GM11168 (cell line): ENCODE measurements around the gene SLC12A7.

Experiments used
- in situ Hi-C: fragments of 300-500 bp; cut with MboI; formaldehyde crosslinking; loops from one replicate; pipeline ENCODE4 v1.12.0; 2022; ENCODE audit warnings: low sequenced_read_pairs; ENCODE audit not compliant: unreplicated experiment

Gene SLC12A7

DNA sequence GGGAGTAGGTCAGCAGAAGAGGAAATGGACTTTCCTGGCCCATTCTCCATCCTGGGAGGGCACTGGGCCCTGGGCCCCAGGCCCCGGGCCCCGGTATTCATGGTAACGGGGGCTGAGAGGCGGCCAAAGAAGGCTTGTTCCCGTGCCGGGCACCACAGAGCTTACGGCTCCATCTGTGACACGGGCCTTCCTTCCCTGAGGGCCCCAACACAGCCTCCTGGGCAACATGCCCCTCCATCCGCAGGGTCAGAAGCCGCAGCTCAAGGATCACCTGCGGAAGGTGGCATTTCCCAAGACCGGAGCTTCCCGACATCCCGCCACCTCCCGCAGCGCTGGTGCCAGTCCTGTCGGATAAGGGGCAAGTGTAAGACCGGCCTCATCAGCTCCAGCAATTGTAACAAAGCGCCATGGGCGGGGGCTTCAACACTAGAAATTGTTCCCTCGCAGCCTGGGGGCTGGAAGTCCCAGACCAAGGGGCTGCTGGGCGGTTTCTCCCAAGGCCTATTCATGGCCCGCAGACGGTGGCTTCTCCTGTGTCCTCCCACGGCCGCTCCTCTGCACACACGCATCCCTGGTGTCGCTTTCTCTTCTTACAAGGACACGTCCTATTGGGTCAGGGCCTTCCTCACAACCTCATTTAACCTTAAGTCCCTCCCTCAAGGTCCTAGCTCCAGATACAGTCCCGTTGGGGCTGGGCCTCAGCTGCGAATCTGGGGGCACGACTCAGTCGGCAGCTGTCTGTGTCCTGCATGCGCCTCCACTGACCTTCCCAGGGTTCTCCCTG, 31.2 kb upstream of the SLC12A7 start:
- in situ Hi-C loops: loop anchor here (25.0 kb wide), 1 partner anchor 206 kb away; no protein-coding TSS in a partner anchor

DNA sequence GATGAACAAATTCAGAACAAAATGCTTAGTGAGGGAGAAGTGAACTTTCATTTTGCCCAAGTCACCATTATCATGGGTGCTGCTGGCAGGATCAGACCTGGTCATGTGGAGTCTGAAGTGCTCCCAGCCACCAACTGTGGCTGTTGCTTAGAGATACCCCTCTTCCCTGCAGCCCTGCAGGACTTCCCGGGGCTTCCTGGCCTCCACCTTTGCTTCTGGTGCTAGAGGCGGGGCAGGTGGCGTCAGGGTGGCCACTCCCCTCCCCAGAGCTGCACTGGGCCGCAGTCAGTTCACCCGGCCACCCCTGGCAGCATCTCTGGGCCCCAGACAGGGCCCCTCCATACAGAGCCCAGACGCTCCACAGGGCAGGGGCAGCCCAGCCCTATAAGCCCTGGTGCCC, 30.0 kb upstream of the SLC12A7 start:
- in situ Hi-C loops: loop anchor here (25.0 kb wide), 1 partner anchor 205 kb away; no protein-coding TSS in a partner anchor

DNA sequence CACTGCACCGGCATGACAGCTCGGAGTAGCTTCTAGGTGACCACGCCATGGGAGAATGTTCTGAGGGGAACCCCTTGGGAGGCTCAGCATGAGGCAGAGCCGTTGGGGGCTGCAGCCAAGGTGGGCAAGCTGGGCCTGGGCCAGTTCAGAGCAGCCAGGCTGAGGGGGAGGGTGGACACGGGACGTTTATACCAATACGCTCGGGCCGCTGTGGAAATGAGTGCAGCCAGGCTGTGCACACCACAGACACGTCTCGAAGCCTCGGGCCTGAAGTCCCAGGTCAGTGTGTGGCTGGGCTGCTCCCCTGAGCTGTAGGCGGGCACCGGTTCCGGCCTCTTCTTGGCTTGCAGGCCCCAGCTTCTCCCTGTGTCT, 28.9 kb upstream of the SLC12A7 start:
- in situ Hi-C loops: loop anchor here (25.0 kb wide), 1 partner anchor 204 kb away; no protein-coding TSS in a partner anchor

DNA sequence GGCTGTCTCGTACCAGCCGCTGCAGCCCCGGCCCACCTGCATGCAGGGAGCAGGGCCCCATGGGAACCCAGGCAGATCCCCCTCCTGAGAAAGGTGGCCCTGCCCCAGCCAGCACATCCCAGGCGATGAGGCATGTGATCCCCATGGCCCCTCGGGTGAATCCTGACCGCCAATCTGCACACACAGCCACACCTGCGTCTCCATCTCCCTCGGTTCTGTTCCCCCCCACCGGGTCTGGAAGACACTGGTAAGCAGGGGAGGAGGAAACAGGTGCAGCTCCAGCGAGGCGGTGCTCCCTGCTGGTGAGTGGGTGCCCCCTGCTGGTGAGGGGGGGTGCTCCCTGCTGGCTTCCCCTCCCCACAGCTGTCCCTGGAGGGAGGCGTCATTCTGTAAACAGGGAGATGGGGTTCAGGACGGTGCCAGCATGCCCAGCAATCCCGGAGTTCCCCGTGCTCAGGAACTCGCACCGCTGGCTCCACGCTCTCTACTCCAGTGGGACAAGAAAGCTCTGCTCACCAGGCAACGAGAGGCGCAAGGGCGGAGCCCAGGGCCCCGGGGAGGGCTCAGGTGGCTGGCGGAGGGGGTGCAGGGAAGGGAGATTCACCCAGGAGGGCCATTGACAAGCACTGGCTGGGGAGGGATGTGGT, 28.4 kb upstream of the SLC12A7 start:
- in situ Hi-C loops: loop anchor here (25.0 kb wide), 1 partner anchor 203 kb away; no protein-coding TSS in a partner anchor

DNA sequence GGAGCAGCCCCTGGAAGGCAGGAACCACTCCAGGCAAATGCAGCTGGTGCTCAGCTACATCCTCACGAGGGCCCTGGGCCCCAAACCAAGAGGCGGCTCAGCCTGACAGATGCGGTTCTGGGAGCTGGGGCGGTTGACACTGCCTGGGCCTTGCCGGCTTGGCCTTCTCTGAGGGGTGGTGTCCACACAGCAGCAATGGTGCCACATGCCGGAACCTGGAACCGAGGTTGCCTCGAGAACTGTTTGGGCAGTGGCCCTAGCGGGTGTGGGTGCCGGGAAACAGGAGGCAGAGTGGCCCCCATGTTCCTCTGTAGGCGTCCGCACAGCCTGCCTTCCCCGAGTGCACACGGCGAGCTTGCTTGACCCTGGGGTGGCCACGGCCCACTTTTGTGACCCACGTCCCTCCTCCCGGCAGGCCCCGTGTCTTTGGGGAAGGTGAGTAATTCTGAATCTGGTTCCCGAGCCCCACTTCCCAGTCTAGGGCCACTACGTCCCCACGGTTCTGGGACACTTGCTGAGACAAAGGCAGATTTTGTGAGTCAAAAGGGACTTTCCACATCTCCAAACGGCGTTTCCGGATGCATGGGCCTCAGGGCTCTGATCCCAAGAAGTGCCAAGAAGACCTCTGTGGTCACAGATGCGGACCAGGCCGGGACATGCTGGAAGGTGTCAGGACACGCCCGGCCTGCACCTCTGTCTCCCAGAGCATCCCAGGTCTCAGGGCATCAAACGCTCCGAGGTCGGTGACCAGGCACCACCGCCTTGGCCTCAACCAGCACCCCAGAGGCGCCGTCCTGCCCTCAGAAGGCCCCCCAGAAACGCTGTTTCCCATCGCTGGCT, 27.7 kb upstream of the SLC12A7 start:
- in situ Hi-C loops: loop anchor here (25.0 kb wide), 1 partner anchor 202 kb away; no protein-coding TSS in a partner anchor

DNA sequence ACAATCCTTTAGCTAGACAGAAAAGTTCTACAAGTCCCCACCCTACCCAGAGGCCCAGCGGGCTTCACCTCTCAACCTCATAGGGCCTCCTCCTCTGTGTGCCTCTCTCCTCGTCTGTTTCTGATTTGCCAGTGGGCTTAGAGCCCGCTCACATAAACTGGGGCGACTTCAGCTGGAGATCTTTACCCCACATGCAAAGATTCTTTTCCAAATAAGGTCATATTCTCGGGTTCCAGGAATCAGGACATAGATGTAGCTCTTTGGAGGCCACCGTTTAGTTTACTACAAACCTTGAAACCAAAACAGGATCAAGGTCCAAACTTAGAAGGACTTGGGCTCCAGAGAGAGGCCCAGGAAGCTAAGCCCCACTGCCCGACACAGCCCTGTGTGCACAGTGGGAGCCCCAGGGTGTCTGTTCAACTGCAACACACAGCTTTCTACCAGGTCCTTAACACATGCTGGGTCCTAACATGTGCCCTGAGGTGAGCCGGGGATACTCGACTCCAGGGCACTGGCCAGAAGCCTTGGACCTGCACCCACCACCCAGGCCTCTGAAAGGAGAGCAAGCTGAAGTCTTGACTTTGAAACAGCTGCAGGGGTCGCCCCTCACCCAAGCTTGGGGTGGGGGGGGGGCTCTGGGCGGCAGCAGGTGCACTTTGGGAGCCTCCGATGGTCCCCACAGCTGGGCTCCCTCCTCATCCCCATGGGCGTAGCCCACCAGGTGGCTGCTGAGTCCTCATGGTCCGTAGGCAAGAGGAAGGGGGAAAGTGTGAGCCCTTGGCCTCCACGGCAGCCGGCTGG, 26.8 kb upstream of the SLC12A7 start:
- in situ Hi-C loops: loop anchor here (25.0 kb wide), 1 partner anchor 201 kb away; no protein-coding TSS in a partner anchor

DNA sequence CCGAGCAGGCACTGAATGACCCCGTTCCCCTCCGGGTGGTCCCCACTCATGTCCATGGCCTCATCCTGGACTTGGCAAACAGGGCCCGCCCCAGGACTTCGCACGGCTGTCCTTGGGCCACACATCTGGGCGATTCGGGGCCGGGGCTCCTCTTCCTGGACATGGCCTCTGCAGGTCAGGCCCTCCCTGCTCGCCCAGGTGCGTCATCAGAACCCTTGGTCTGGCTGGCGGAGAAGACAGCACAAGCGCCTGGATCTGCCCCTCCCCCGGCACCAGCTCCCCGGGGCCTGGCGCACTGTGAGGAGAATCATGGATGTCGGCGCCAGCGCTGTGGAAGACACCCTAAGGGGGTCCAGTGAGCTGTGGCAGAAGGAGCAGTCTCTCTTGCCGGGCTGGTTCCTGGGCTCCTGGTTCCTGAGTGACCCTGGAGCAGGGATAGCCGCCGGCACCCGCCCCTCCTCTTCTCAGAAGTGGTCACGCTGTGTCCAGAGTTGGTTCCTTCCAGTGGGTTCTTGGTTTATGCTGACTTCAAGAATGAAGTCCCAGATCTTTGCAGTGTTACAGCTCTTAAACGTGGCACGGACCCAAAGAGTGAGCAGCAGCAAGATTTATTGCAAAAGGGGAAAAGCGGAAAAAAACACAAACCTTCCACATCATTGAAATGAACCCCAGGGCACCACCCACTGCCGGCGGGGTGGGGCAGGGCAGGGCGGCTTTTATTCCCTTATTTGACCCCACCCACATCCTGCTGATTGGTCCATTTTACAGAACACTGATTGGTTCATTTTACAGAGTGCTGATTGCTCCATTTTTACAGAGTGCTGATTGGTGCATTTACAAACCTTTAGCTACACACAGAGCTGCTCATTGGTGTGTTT, 25.9 kb upstream of the SLC12A7 start:
- in situ Hi-C loops: loop anchor here (25.0 kb wide), 1 partner anchor 201 kb away; no protein-coding TSS in a partner anchor

DNA sequence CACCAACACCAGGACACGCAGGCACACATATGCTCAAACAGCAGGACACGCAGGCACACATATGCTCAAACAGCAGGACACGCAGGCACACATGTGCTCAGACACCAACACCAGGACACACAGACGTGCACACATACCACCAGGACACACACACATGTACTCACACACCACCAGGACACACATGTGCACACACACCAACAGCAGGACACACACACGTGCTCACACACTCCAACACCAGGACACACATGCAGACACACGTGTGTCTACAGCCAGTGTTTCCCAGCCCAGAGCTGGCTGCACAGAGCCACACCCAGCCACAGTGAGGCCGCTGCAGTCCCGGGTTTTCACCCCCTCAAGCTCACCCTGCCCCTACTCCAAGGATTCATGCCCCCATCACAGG, 25.0 kb upstream of the SLC12A7 start:
- in situ Hi-C loops: loop anchor here (25.0 kb wide), 1 partner anchor 200 kb away; no protein-coding TSS in a partner anchor

DNA sequence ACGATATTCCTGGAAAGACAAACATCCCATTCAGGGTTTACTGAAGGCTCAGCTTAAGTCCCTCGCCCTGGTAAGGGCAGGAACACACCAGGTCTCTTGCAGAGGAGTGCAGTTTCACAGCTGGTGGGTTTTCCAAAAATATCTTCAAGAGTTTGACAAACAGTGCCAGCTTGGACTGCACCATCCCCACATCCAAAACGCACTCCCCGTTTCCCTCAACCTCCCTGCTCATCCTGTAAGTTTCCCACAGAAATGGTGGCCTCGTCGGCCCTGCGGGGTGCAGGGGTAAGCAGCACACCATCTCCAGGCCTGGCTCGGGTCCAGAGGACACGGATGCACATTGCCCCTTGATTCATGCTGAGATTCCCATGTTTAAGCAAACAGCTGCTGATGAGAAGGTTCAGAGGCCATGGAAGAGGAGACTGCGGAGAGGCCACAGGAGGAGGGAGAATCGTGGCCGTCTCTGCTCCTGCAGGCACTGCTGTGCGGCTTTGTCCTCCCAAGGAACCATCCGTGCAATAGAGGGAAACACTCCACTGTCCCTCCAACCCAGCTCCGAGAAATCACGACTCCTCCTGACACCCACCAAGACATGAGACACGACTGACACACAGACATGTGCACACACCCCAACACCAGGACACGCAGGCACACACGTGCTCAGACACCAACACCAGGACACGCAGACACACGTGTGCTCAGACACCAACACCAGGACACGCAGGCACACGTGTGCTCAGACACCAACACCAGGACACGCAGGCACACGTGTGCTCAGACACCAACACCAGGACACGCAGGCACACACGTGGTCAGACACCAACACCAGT, 24.0 kb upstream of the SLC12A7 start:
- in situ Hi-C loops: loop anchor here (25.0 kb wide), 1 partner anchor 199 kb away; no protein-coding TSS in a partner anchor

DNA sequence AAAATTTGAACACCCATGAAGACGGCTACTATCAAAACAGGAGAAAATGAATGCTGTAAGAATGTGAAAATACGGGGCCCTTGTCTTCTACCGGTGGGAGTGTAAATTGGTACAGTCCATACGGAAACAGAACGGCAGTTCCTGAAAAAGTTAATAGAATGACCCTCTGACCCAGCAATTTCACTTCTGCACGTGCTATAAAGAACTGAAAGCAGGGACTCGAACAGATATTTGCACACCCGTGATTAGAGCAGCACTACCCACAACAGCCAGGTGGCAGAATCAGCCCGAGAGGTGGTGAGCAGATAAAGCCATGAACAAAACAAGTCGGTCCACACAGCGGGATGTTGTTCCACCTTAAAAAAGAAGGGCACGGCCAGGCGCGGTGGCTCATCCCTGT, 22.6 kb upstream of the SLC12A7 start:
- in situ Hi-C loops: loop anchor here (25.0 kb wide), 1 partner anchor 197 kb away; no protein-coding TSS in a partner anchor

DNA sequence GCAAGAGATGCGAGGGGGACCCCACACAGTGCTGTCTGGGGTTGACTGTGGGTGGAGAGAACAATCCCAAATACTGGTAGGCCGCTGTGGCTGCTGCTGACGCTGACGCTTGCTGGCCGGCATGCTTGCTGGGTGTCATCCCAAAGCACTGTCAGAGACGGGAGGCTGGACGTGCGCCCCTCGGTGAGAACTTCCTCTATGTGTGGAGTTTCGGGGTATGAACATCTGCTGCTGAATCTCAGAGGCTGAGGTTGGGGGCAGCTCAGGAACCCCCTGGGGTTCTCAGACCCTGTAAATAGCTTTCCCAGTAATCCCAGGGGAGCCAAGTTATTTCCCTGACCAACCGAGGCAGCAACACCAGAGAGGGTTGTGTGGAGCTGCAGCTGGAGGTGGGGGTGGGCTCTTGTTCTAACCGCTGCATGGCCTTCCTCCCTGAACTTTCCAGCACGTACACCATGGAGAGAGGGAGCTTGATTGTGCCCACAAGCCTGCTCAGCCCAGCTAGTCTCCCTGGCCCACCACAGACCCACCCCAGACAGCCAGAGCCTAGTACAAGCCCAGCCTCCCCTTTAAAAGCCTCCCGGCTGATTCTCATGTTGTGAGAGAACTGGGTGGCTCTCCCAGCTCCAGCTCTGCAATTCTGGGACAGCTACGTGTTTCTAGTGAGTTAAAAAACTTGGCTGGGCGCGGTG, 21.8 kb upstream of the SLC12A7 start:
- in situ Hi-C loops: loop anchor here (25.0 kb wide), 1 partner anchor 196 kb away; no protein-coding TSS in a partner anchor

DNA sequence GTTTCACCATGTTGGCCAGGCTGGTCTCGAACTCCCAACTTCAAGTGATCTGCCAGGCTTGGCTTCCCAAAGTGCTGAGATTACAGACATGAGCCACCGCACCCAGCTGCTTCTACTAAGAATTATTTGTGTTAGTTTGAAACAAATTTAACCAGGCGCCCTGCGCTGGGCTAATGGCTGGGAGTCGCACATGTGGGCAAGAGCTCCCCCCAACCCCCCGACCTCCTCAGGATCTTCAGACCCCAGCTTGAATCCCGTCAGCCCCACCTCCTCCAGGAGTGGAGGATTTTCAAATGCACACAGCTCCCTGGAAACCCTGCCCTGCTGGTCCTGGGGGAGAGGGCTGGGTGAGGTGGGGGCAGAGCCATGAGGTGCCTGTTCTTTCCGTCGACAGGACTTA, 21.2 kb upstream of the SLC12A7 start:
- in situ Hi-C loops: loop anchor here (25.0 kb wide), 1 partner anchor 196 kb away; no protein-coding TSS in a partner anchor

DNA sequence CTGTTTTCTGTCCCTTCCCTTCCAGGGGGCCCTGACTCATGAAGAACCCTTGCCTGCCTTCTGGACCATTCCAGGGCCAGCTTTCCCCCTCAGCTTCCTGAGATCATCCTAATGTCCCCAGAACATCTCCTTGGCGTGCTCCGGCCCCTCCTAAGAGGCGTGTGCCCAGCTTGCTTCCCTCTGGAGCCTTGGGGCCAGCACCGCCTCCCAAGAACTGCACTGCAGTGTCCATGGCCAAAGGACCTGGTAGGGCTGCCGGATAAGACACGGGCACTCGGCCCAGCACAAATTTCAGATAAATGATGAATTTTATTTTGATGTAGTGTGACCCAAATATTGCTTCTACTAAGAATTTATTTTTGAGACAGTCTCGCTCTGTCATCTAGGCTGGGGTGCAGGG, 20.7 kb upstream of the SLC12A7 start:
- in situ Hi-C loops: loop anchor here (25.0 kb wide), 1 partner anchor 195 kb away; no protein-coding TSS in a partner anchor

DNA sequence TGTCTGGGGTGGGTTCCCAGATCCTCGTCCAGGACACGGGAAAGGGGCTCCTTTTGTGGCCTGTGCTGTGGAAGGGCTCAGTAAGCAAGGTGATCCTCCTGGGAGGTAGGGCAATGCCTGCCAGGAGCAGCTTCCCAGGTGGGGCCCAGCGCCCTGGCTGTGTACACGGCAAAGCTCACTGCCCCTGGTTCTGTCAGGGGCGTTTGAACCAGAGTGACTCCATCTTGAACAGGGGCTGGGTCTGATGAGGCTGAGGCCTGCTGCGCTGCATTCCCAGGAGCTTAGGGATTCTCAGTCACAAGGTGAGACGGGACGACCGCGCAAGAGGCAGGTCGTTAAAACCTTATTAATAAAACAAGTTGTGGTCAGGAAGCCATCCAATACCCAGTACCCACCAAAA, 19.9 kb upstream of the SLC12A7 start:
- in situ Hi-C loops: loop anchor here (25.0 kb wide), 1 partner anchor 194 kb away; no protein-coding TSS in a partner anchor

DNA sequence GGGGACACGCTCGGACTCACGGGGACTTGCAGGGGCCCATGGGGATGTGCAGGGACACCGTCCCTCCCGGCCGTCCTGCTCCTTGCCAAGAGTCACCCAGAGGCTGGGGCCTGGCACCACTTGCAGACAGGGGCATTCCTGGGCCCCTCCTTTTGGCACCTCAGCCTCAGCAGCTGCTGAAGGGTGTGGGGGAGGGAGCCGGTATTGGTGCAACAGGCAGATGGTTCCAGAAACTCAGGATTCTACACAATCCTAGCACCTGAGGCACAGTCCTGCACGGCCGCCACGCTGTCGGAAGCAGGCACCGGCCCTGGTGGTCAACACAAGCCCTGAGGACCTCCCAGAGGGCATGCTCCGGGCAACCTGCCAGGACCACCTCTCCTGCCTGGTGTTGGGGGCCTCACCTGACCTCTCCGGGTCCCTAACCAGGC, 19.3 kb upstream of the SLC12A7 start:
- in situ Hi-C loops: loop anchor here (25.0 kb wide), 1 partner anchor 194 kb away; no protein-coding TSS in a partner anchor

DNA sequence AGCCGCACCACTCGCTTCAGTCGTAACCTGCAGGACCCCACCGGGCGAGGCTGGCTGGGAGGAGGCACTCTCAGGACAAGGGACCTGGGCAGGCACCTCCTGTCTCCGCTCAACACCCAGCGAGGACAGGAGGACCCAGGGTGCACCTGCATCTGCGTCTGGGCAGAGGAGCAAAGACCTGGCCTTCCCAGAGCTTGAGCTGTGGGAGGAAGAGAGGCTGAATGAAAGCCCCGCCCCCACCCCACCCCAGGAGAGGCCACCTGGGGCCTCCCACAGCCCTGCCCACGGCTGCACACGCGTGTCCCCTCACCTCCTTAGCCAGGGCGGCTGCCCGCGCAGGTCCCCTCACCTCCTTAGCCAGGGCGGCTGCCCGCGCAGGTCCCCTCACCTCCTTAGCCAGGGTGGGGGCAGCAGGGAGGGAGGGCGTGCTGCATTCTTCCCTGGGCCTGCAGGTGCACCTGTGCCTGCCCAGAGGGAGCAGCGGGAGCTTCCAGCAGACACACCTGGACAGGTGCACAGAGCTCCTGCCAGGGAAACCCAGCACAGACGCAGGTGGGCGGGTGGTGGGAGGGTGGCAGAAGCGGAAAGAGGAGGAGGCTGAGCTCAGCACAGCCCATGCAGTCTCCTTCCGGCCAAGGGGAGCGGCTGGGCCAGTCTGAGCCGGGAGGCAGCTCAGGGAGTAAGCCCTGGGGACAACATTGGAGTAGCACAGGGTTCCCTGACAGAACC, 18.5 kb upstream of the SLC12A7 start:
- in situ Hi-C loops: loop anchor here (25.0 kb wide), 1 partner anchor 193 kb away; no protein-coding TSS in a partner anchor
